ENCODE measurements around the gene SELENOM. TPM values are rescaled to one million over a fixed set of nuclear protein-coding genes. Genes with fewer than 3 reads are reported as not detected.
A peak's percentile ranks its signal among the peaks of the same experiment; 100 is the strongest.

Gene SELENOM
- total and polyA plus RNA-seq, 2 of the 8 experiments (the other 6 are each of a cell fraction or from before 2014, with no cell fraction given) = 22.7 to 40.0 TPM

DNA sequence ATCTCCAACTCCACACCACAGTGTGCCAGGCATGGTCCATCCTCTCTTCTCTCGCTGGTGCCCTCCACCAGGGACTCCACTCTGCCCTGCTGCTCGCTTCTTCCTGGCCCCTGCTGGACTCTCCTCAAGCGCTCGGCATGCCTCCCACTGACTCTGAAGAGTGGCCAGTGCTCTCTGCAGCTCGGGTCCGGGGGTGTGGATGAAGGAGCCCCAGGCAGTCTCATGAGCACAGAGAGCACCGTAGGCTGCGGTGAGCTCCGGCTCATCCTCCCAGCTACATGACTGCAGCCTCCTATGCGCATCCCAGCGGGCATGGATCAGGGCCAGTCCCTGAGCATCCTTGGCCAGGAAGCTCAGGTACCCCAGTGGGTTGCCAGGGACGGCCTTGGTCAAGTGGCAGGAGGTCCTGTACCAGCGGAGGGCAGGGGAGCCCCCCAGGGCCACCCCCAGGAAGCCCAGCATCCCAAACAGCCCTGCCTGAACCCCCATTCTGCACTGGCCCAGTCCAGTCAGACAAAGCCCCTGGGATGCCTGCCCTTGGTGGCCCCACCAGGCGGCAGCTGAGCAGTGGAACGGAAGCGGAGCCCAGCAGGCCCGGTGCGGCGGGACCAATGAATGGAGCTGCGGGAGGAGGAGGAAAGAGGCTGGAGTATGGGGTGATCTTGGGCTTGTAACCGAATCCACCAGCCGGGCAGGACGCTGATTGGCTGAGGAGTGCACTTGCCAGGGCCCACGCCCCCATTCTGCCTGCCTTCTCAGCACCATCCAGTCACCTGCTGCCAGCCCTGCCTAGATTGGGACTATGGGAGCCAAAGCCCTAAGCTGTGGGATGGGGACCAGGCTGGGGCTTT is 32.7 kb upstream of the SELENOM start, which contains the start of gene PLA2G3 (continued):
- TF ChIP-seq, protein P1, sequence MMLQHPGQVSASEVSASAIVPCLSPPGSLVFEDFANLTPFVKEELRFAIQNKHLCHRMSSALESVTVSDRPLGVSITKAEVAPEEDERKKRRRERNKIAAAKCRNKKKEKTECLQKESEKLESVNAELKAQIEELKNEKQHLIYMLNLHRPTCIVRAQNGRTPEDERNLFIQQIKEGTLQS (IDR thresholded peaks at IDR 0.05; ENCODE audit: insufficient read depth, low read depth, low read length) = no peak
- peak; percentile 62; the same call in 1 of the 2 replicates for TF ChIP-seq TBP (IDR thresholded peaks at IDR 0.05; ENCODE audit: low read depth, low read length)
- TF ChIP-seq JUN (IDR thresholded peaks at IDR 0.05; ENCODE audit: low read depth, low read length) = no peak
- TF ChIP-seq, protein P2, sequence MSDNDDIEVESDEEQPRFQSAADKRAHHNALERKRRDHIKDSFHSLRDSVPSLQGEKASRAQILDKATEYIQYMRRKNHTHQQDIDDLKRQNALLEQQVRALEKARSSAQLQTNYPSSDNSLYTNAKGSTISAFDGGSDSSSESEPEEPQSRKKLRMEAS (IDR thresholded peaks at IDR 0.05) = 0 out of 2 replicates have a peak, but pooled peaks have one; percentile 41
- TF ChIP-seq SIN3A (conservative IDR thresholded peaks at IDR 0.05 in 1 of 2, IDR thresholded peaks at IDR 0.05 in 1 of 2; ENCODE audit: low read depth in 1 of 2, low read length in 2 of 2) = no peak; a peak in 1 of 4 replicates
- no peak; the same call in 1 of the 2 replicates for TF ChIP-seq KDM5A (IDR thresholded peaks at IDR 0.05; ENCODE audit: low read length)
- TF ChIP-seq SRF (IDR thresholded peaks at IDR 0.05; ENCODE audit: low read depth, low read length) = no peak
- no peak for TF ChIP-seq EGR1 (IDR thresholded peaks at IDR 0.05; ENCODE audit: borderline replicate concordance, low read depth, low read length)
- no peak for TF ChIP-seq CHD2 (IDR thresholded peaks at IDR 0.05; ENCODE audit: low read length)
- TF ChIP-seq CTBP2 (IDR thresholded peaks at IDR 0.05; ENCODE audit: borderline replicate concordance, insufficient read depth, insufficient read length, low read length) = peak; percentile 78
- TF ChIP-seq KDM1A (IDR thresholded peaks at IDR 0.05; ENCODE audit: borderline replicate concordance, low read length) = 0 out of 2 replicates have a peak, but pooled peaks have one; percentile 21
- no peak for TF ChIP-seq MAFK (IDR thresholded peaks at IDR 0.05; ENCODE audit: low read depth, low read length)
- TF ChIP-seq RXRA (IDR thresholded peaks at IDR 0.05; ENCODE audit: insufficient read depth, low read depth, low read length) = no peak
- TF ChIP-seq FOSL1 (IDR thresholded peaks at IDR 0.05; ENCODE audit: insufficient read depth, low read depth, low read length) = no peak
- no peak for TF ChIP-seq BCL11A (IDR thresholded peaks at IDR 0.05; ENCODE audit: low read depth in 2 of 2, low read length in 2 of 2)
- peak; percentile 17 to 41; a peak in 3 of 4 replicates for TF ChIP-seq RAD21 (IDR thresholded peaks at IDR 0.05 in 1 of 2, conservative IDR thresholded peaks at IDR 0.05 in 1 of 2; ENCODE audit: low read depth in 2 of 2, low read length in 2 of 2)
- TF ChIP-seq, protein P3, sequence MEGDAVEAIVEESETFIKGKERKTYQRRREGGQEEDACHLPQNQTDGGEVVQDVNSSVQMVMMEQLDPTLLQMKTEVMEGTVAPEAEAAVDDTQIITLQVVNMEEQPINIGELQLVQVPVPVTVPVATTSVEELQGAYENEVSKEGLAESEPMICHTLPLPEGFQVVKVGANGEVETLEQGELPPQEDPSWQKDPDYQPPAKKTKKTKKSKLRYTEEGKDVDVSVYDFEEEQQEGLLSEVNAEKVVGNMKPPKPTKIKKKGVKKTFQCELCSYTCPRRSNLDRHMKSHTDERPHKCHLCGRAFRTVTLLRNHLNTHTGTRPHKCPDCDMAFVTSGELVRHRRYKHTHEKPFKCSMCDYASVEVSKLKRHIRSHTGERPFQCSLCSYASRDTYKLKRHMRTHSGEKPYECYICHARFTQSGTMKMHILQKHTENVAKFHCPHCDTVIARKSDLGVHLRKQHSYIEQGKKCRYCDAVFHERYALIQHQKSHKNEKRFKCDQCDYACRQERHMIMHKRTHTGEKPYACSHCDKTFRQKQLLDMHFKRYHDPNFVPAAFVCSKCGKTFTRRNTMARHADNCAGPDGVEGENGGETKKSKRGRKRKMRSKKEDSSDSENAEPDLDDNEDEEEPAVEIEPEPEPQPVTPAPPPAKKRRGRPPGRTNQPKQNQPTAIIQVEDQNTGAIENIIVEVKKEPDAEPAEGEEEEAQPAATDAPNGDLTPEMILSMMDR (IDR thresholded peaks at IDR 0.05; ENCODE audit: control extremely low read depth in 1 of 3, insufficient read depth in 1 of 3, low read depth in 1 of 3, low read length in 3 of 3) = peak; percentile 30 to 33 (median 32)
- TF ChIP-seq JUND (IDR thresholded peaks at IDR 0.05; ENCODE audit: low read length) = no peak
- no peak for TF ChIP-seq HDAC6 (IDR thresholded peaks at IDR 0.05; ENCODE audit: low read depth, low read length)
